Mesothelial cell of epicardium (in vitro differentiated cells): ENCODE measurements around the gene SCMH1. TPM values are rescaled to one million over a fixed set of nuclear protein-coding genes. Genes with fewer than 3 reads are reported as not detected.

Experiments used
- DNase-seq, 2 experiments: peaks; one replicate each; pipeline ENCODE4 v3.0.0; 2021; ENCODE audit warnings: low spot score in 2 of 2; ENCODE audit not compliant: unreplicated experiment in 2 of 2
- H3K27ac Mint-ChIP-seq: 2 replicates; pipeline ENCODE4 v1.8.0; 2021; ENCODE audit warnings: mixed read lengths
- H3K27me3 Mint-ChIP-seq: 2 replicates; pipeline ENCODE4 v1.8.0; 2021; ENCODE audit warnings: low read depth, mixed read lengths
- H3K36me3 Mint-ChIP-seq: 2 replicates; pipeline ENCODE4 v1.8.0; 2021; ENCODE audit warnings: mixed read lengths
- H3K4me1 Mint-ChIP-seq: 2 replicates; pipeline ENCODE4 v1.8.0; 2021; ENCODE audit warnings: mixed read lengths
- H3K4me3 Mint-ChIP-seq: 2 replicates; pipeline ENCODE4 v1.8.0; 2021; ENCODE audit warnings: mild to moderate bottlenecking, moderate library complexity, mixed read lengths
- H3K9me3 Mint-ChIP-seq: 2 replicates; pipeline ENCODE4 v1.8.0; 2021; ENCODE audit warnings: mixed read lengths
- total RNA-seq: library from RNA; stranded (reverse); gene quantifications from 3 replicates; pipeline ENCODE4 v1.2.1, GENCODE V29; 2021
- TF ChIP-seq, protein P1 (sequence below): fragments of 200-600 bp; sonication (generic); IDR thresholded peaks from one replicate; pipeline ENCODE4 v1.5.0; 2021; ENCODE audit warnings: antibody characterized with exemption; ENCODE audit not compliant: unreplicated experiment

The SCMH1 gene
- total RNA-seq, 1 donor from 2014 or later, result 59.1 TPM

DNA sequence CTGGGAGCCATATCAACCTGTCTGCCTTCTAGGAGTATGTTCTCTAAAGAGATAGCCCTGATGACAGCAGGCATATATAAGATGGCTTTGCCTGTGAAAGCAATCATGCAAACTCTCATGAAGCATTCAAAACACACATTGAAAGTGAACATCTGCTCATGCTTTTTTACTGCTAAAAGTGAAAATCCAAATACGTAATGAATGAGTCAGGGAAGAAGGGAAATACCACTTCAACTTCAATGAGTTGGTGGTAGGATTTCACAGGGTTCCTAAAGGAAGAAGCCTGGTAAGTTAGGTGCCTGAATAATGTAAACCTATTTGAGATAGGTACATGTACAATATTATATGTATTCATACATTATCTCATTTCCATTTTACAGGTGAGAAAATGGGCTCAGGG lies 170.1 kb downstream of the SCMH1 start:
- Mint-ChIP-seq H3K36me3 (peaks cover 45% of the 10 kb centered on the region), H3K27me3 (no peaks in the 10 kb centered on the region), H3K9me3 (peaks cover 4% of the 10 kb centered on the region), H3K4me3 (no peak overlapping the region), H3K27ac (no peak overlapping the region), H3K4me1 (no peaks in the 10 kb centered on the region)
- TF ChIP-seq, protein P1, sequence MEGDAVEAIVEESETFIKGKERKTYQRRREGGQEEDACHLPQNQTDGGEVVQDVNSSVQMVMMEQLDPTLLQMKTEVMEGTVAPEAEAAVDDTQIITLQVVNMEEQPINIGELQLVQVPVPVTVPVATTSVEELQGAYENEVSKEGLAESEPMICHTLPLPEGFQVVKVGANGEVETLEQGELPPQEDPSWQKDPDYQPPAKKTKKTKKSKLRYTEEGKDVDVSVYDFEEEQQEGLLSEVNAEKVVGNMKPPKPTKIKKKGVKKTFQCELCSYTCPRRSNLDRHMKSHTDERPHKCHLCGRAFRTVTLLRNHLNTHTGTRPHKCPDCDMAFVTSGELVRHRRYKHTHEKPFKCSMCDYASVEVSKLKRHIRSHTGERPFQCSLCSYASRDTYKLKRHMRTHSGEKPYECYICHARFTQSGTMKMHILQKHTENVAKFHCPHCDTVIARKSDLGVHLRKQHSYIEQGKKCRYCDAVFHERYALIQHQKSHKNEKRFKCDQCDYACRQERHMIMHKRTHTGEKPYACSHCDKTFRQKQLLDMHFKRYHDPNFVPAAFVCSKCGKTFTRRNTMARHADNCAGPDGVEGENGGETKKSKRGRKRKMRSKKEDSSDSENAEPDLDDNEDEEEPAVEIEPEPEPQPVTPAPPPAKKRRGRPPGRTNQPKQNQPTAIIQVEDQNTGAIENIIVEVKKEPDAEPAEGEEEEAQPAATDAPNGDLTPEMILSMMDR, result no peak
- no peak for DNase-seq

DNA sequence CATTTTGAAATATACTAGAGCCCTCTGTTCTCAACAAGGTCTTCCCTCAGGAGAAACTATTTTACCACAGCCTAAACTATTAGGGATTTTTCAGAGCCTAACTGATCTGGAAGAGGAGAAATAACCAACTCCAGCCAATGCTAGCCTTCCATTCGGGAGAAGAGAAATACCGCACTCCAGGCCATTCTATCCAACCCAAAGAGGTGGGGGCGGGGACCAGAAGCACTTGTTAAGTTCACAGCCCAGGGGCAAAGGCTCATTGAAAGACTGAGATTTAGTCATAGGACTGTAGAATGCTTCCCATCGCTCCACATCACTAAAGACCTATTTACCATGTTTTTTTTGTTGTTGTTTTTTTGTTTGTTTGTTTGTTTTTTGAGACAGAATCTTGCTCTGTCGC lies 185.2 kb downstream of the SCMH1 start:
- no peak overlapping the region for H3K4me3 Mint-ChIP-seq
- DNase-seq, result no peak
- no peaks in the 10 kb centered on the region for H3K27me3 Mint-ChIP-seq
- H3K36me3 Mint-ChIP-seq, result peaks cover 68% of the 10 kb centered on the region
- no peak overlapping the region for H3K27ac Mint-ChIP-seq
- TF ChIP-seq, protein P1, result no peak
- peaks cover 25% of the 10 kb centered on the region for H3K9me3 Mint-ChIP-seq
- no peaks in the 10 kb centered on the region for H3K4me1 Mint-ChIP-seq

DNA sequence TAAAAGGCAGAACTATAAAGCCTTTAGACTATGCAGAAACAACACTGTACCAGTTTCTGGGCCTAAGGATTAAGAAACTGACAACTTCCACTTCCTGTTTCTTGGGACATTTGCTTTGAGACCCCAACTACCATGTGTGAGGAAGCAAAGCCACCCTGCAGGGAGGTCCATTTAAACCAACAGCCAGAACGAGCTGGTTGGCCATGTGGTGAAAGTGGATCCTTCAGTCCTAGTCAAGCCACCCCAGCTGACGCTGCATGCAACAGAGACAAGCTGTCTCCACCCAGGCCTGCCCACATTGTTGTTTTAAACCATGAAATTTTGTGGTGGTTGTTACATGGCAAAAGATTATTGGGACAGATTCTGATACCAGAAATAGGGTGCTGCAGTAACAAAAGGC lies 188.8 kb downstream of the SCMH1 start:
- TF ChIP-seq, protein P1, result no peak
- H3K36me3 Mint-ChIP-seq, result peaks cover 42% of the 10 kb centered on the region
- H3K4me3 Mint-ChIP-seq, result no peak overlapping the region
- no peaks in the 10 kb centered on the region for H3K4me1 Mint-ChIP-seq
- no peak for DNase-seq
- no peak overlapping the region for H3K27ac Mint-ChIP-seq
- H3K27me3 Mint-ChIP-seq, result no peaks in the 10 kb centered on the region
- H3K9me3 Mint-ChIP-seq, result no peaks in the 10 kb centered on the region

DNA sequence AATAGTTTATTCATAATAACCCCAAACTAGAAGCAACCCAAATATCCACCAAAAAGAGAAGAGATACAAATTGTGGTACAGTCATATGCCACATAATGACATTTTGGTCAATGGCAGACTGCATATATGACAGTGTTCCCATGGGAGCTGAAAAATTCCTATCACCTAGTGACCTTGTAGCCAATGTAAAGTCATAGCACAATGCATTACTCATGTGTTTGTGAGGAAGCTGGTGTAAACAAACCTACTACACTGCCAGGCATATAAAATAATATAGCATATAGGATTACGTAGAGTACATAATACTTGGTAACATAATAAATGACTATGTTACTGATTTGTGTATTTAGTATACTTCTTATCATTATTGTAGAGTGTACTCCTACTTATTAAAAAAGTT lies 191.1 kb downstream of the SCMH1 start:
- Mint-ChIP-seq H3K36me3 (peaks cover 43% of the 10 kb centered on the region), H3K27ac (no peak overlapping the region), H3K4me3 (no peak overlapping the region), H3K9me3 (no peaks in the 10 kb centered on the region), H3K4me1 (no peaks in the 10 kb centered on the region), H3K27me3 (no peaks in the 10 kb centered on the region)
- DNase-seq, result no peak
- TF ChIP-seq, protein P1, result no peak

DNA sequence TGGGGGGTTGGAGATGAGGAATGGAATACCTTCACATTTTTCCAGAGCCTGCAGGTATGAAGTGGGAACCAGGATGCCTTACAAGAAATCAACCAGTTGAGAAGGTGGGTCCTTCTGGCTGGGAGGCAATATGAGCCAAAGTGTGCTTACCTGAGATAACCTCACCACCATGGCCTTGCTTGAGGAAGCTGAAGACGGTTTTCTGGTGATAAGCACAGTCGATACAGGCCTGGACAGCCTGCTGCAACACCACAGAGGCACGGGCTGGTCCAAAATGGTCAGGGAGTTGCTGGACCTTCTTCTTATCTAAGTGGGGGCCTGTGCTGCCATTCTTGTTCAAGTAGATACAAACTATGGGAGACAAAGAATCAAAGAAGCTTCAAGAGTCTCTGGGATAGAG lies 193.6 kb downstream of the SCMH1 start:
- no peak overlapping the region for H3K4me3 Mint-ChIP-seq
- H3K36me3 Mint-ChIP-seq, result peaks cover 40% of the 10 kb centered on the region
- no peaks in the 10 kb centered on the region for H3K27me3 Mint-ChIP-seq
- DNase-seq, result no peak
- H3K27ac Mint-ChIP-seq, result no peak overlapping the region
- TF ChIP-seq, protein P1, result no peak
- no peaks in the 10 kb centered on the region for H3K9me3 Mint-ChIP-seq
- peaks cover 2% of the 10 kb centered on the region for H3K4me1 Mint-ChIP-seq

DNA sequence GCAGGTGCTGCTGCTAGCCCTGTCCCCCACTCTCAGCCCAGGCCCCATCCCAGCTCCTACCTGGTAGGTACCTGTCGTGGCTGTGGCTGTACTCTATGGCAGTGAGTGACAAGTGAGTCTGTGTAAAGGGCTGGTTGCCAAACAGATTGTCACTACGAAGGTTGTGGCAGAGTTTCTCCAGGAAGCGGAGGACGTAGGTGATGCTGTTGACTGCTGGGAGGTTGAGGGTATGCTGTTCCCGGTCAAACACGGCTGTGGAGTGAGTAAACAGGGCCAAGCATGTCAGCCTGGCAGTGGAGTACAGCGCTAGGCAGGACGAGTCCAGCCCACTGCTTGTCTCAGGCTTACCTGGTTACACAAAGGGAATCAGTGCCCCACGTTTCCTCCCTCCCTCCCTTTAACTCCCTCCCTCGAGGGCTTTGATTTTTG lies 195.7 kb downstream of the SCMH1 start:
- no peaks in the 10 kb centered on the region for H3K27me3 Mint-ChIP-seq
- no peak overlapping the region for H3K4me3 Mint-ChIP-seq
- H3K9me3 Mint-ChIP-seq, result no peaks in the 10 kb centered on the region
- H3K27ac Mint-ChIP-seq, result no peak overlapping the region
- H3K36me3 Mint-ChIP-seq, result peaks cover 35% of the 10 kb centered on the region
- DNase-seq, result no peak
- peaks cover 2% of the 10 kb centered on the region for H3K4me1 Mint-ChIP-seq
- TF ChIP-seq, protein P1, result no peak
